CD4-positive, alpha-beta T cell treated with Interleukin-21 for 1 hour (primary cell): ENCODE results near the gene VCY.
"Not testable (repeated sequence)": the region's sequence is repeated elsewhere in the genome, so short reads cannot be mapped to it uniquely, and the experiment has no call there.

ENCODE experiments used
- DNase-seq: peaks from one replicate; pipeline ENCODE4 v3.0.0-alpha.2; 2020

Gene VCY

DNA sequence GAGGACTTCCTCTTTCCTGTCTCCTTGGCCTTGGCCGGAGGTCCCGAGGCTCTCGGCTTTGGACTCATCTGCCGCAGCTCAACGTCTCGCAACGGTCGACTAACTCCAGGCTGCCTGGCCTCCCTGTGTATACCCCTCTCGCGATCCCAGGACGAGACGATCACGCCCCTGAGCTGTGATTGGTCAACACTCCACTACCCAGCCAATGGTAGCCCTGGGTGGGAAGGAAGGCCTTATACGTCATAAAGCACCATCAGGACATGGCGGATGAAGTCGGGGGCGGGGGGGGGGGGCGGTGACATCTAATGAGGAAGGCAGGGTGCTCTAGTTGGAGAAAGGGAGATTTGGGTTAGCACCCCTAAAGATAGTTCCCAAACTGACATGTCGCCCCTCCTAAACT is at the start of gene VCY:
Gene VCY (minus strand): TSS at position 101 of the 400 bp plus-strand sequence. CDS start 33 bp downstream, at position 68.
- DNase-seq: not testable (repeated sequence)

DNA sequence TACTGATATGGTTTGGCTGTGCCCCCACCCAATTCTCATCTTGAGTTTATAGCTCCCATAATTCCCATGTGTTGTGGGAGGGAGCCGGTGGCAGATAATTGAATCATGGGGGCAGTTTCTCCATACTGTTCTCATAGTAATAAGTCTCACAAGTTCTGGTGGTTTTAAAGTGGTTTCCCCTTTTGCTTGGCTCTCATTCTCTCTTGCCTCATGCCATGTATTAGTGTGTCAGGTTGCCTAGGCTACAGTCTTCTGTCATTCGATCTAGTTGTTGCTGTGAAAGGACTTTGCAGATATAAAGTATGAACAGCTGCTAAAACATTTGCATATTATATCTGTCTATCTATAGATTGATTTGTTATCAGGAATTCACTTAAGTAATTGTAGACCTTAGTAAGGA is 44.1 kb upstream of the VCY start:
- DNase-seq: not testable (repeated sequence)

DNA sequence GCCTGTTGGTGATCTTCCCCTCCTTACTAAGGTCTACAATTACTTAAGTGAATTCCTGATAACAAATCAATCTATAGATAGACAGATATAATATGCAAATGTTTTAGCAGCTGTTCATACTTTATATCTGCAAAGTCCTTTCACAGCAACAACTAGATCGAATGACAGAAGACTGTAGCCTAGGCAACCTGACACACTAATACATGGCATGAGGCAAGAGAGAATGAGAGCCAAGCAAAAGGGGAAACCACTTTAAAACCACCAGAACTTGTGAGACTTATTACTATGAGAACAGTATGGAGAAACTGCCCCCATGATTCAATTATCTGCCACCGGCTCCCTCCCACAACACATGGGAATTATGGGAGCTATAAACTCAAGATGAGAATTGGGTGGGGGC is 25.6 kb upstream of the VCY start:
- not testable (repeated sequence) for DNase-seq

DNA sequence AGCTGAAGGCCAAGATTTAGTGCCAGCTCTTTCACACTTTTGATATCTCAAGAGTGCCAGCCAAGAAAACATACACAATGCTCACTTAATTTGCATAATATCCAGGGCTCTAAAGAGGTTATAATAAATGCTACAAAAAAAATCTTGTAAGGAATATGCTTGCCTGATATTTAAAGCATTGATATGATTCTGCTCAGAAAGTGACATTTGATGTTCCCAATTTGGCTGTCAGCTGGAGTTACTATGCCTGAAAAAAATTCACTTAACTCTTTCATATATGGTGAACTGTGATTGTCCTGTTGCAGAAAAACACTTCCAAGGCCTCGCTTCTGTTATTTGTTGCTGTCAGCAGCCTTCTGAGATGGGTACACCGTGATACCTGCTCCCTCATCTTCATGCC is 43.9 kb downstream of the VCY start:
- not testable (repeated sequence) for DNase-seq
